Mesenteric fat pad (tissue), 1 donor: Measurements from ENCODE around the gene PYM1. TPM values are rescaled to one million over a fixed set of nuclear protein-coding genes. Genes with fewer than 3 reads are reported as not detected.

Experiments
- total RNA-seq: library from RNA; stranded (reverse); fragmentation: NEBNext Ultra II Directional; extraction: Animal tissue kit (Norgen Biotek cat#: 25700); gene quantifications from one replicate; pipeline ENCODE4 v1.2.1, GENCODE V29; 2021
- donor health status: DM: yes; HTN: yes; CAD: no.

Gene PYM1
- total RNA-seq, 1 donor from 2014 or later: 30.5 TPM

Other genes with a start within 250 kb of the PYM1 start
- gene ITGA7, start 220.0 kb downstream of the PYM1 start, total RNA-seq: 536 TPM
- gene BLOC1S1, start 211.8 kb downstream of the PYM1 start, total RNA-seq: 136 TPM
- gene RDH5, start 207.5 kb downstream of the PYM1 start, total RNA-seq: 123 TPM
- gene CD63, start 198.9 kb downstream of the PYM1 start, total RNA-seq: 1,545 TPM
- 5.8 TPM for gene GDF11, start 184.8 kb downstream of the PYM1 start, total RNA-seq
- 39.0 TPM for gene SARNP, start 110.2 kb downstream of the PYM1 start, total RNA-seq
- gene ORMDL2, start 109.9 kb downstream of the PYM1 start, total RNA-seq: 49.7 TPM
- 28.1 TPM for gene DNAJC14, start 98.3 kb downstream of the PYM1 start, total RNA-seq
- gene MMP19, start 85.0 kb downstream of the PYM1 start, total RNA-seq: 774 TPM
- gene DGKA, start 3.3 kb upstream of the PYM1 start, total RNA-seq: 32.4 TPM
- gene PMEL, start 38.1 kb upstream of the PYM1 start, total RNA-seq: 0.64 TPM
- 21.4 TPM for gene CDK2, start 38.9 kb upstream of the PYM1 start, total RNA-seq
- 88.2 TPM for gene RAB5B, start 46.2 kb upstream of the PYM1 start, total RNA-seq
- gene SUOX, start 69.4 kb upstream of the PYM1 start, total RNA-seq: 27.7 TPM
- gene IKZF4, start 93.1 kb upstream of the PYM1 start, total RNA-seq: 25.8 TPM
- 45.3 TPM for gene RPS26, start 114.0 kb upstream of the PYM1 start, total RNA-seq
- gene ERBB3, start 152.3 kb upstream of the PYM1 start, total RNA-seq: 1.9 TPM
- 99.5 TPM for gene PA2G4, start 176.7 kb upstream of the PYM1 start, total RNA-seq
- 2,287 TPM for gene RPL41, start 188.7 kb upstream of the PYM1 start, total RNA-seq
- gene ZC3H10, start 190.4 kb upstream of the PYM1 start, total RNA-seq: 7.9 TPM
- 435 TPM for gene ESYT1, start 200.4 kb upstream of the PYM1 start, total RNA-seq
- 41.3 TPM for gene MYL6B, start 224.7 kb upstream of the PYM1 start, total RNA-seq
- gene MYL6, start 230.5 kb upstream of the PYM1 start, total RNA-seq: 2,743 TPM